ENCODE measurements around the gene MEOX1. TPM values are rescaled to one million over a fixed set of nuclear protein-coding genes. Genes with fewer than 3 reads are reported as not detected.

The MEOX1 gene
- total and polyA plus RNA-seq, 2 of the 13 experiments (the other 11 are each of a cell fraction or from before 2014, with no cell fraction given): not detected

GRCh38 chr17:43669971-43670644 lies 8.4 kb upstream of the MEOX1 start (continued):
- no peak for TF ChIP-seq ZNF407 (CRISPR knock-in tag; IDR thresholded peaks at IDR 0.05; ENCODE audit: not compliant biosample characterization)
- no peak for TF ChIP-seq SSRP1 (CRISPR knock-in tag; IDR thresholded peaks at IDR 0.05)
- TF ChIP-seq ARID2 (CRISPR knock-in tag; IDR thresholded peaks at IDR 0.05; ENCODE audit: borderline replicate concordance): no peak
- TF ChIP-seq ZNF12 (CRISPR knock-in tag; IDR thresholded peaks at IDR 0.05): no peak
- TF ChIP-seq SMYD3 (CRISPR knock-in tag; IDR thresholded peaks at IDR 0.05): no peak
- no peak for TF ChIP-seq FOXC1 (CRISPR knock-in tag; IDR thresholded peaks at IDR 0.05; ENCODE audit: borderline replicate concordance)
- TF ChIP-seq, protein P1, sequence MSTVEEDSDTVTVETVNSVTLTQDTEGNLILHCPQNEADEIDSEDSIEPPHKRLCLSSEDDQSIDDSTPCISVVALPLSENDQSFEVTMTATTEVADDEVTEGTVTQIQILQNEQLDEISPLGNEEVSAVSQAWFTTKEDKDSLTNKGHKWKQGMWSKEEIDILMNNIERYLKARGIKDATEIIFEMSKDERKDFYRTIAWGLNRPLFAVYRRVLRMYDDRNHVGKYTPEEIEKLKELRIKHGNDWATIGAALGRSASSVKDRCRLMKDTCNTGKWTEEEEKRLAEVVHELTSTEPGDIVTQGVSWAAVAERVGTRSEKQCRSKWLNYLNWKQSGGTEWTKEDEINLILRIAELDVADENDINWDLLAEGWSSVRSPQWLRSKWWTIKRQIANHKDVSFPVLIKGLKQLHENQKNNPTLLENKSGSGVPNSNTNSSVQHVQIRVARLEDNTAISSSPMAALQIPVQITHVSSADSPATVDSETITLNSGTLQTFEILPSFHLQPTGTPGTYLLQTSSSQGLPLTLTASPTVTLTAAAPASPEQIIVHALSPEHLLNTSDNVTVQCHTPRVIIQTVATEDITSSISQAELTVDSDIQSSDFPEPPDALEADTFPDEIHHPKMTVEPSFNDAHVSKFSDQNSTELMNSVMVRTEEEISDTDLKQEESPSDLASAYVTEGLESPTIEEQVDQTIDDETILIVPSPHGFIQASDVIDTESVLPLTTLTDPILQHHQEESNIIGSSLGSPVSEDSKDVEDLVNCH (CRISPR knock-in tag; IDR thresholded peaks at IDR 0.05): 0 out of 2 replicates have a peak, but pooled peaks have one; percentile 76
- TF ChIP-seq KDM6A (CRISPR knock-in tag; IDR thresholded peaks at IDR 0.05; ENCODE audit: low read depth): 0 out of 2 replicates have a peak, but pooled peaks have one; percentile 14
- no peak for TF ChIP-seq CHD2 (IDR thresholded peaks at IDR 0.05; ENCODE audit: low read depth, low read length)
- no peak; the same call in 1 of the 2 replicates for TF ChIP-seq ZNF205 (CRISPR knock-in tag; IDR thresholded peaks at IDR 0.05)
- TF ChIP-seq REL (CRISPR knock-in tag; conservative IDR thresholded peaks at IDR 0.05): no peak
- no peak; the same call in 1 of the 2 replicates for TF ChIP-seq ZNF572 (CRISPR knock-in tag; IDR thresholded peaks at IDR 0.05)
- TF ChIP-seq HIC2 (CRISPR knock-in tag; IDR thresholded peaks at IDR 0.05; ENCODE audit: low read depth): no peak
- no peak for TF ChIP-seq ZSCAN9 (CRISPR knock-in tag; IDR thresholded peaks at IDR 0.05; ENCODE audit: borderline replicate concordance)
- no peak for TF ChIP-seq CEBPG (CRISPR knock-in tag; IDR thresholded peaks at IDR 0.05)
- TF ChIP-seq ZNF124 (CRISPR knock-in tag; IDR thresholded peaks at IDR 0.05): no peak
